AG09309 (cell line): ENCODE data around the gene TEN1.
"Not testable (repeated sequence)": the region's sequence is repeated elsewhere in the genome, so short reads cannot be mapped to it uniquely, and the experiment has no call there.

Experiments used
- DNase-seq: peaks from one replicate; pipeline ENCODE4 v3.0.0-alpha.2; 2010; ENCODE audit warnings: low read depth
- H3K4me3 ChIP-seq: 2 replicates; pipeline ENCODE4 v1.5.1; 2011; ENCODE audit warnings: mild to moderate bottlenecking, low read depth, low read length, moderate library complexity; ENCODE audit not compliant: control insufficient read depth
- CTCF ChIP-seq: IDR thresholded peaks from 2 replicates; pipeline ENCODE4 v1.5.1; 2011; ENCODE audit warnings: mild to moderate bottlenecking, low read depth, low read length, inconsistent platforms; ENCODE audit not compliant: insufficient read depth, control insufficient read depth; ENCODE audit errors: missing control alignments

Gene TEN1

GRCh38 chr17:75959839-75960511 is 19.1 kb upstream of the TEN1 start:
- H3K4me3 ChIP-seq: no peak overlapping the region
- no peak for TF ChIP-seq CTCF
- DNase-seq: no peak

GRCh38 chr17:75965468-75965867 is 13.6 kb upstream of the TEN1 start:
- no peak for TF ChIP-seq CTCF
- H3K4me3 ChIP-seq: no peak overlapping the region
- DNase-seq: no peak

- not testable (repeated sequence) for DNase-seq, H3K4me3 ChIP-seq
Observed at GRCh38 chr17:75969044-75969443, 10.0 kb upstream of the TEN1 start.

DNA sequence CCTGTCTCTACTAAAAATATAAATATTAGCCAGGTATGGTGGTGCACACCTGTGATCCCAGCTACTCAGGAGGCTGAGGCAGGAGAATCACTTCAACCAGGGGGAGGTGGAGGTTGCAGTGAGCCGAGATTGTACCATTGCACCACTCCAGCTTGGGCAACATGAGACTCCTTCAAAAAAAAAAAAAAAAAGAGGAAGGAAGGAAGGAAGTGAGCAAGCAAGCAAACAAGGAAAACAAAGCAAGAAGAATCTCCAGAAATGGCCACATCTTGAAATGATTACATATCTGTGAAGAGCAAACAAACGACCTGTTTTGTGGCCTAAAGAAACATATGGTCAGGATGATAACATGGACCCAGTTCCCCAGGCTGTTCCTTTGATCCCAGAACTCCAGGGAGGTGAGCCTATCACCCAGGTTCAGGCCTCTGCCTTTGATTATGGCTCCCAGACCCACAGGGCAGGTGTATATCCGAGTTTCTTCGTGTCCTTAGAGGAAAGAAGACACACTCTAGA is 9.0 kb upstream of the TEN1 start:
- TF ChIP-seq CTCF: no peak
- no peak overlapping the region for H3K4me3 ChIP-seq
- DNase-seq: no peak

GRCh38 chr17:75970626-75971025 is 8.4 kb upstream of the TEN1 start:
- TF ChIP-seq CTCF: no peak
- H3K4me3 ChIP-seq: no peak overlapping the region
- DNase-seq: no peak

DNA sequence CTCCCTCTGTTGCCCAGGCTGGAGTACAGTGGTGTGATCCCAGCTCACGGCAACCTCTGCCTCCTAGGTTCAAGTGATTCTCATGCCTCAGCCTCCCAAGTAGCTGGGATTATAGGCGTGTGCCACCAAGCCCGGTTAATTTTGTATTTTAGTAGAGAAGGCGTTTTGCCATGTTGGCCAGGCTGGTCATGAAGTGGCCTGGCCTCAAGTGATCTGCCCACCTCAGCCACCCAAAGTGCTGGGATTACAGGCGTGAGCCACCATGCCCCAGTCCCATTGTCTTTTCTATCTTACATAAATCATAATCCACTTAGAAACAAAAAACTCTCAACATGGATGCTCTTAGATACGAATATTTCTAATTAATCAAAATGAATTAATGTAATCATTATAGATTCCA is 3.9 kb upstream of the TEN1 start:
- DNase-seq, H3K4me3 ChIP-seq: not testable (repeated sequence)

DNA sequence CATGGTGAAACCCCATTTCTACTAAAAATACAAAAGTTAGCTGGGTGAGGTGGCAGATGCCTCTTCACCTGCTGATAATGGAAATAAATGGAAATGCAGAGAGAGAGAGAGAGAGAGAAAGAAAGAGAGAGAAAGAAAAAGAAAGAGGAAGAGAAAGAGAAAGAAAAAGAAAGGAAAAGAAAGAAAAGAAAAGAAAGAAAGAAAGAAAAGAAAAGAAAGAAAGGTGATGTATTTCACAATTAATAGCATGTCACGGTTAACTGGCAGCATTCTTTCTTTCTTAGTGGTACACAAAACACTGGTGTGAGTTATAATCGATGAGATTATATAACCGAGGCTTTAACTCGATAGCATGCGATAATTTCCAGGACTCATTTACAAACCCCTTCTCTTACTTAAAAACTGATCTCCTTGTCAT is 3.3 kb upstream of the TEN1 start:
- H3K4me3 ChIP-seq: no peak overlapping the region
- TF ChIP-seq CTCF: no peak
- DNase-seq: no peak
